Embryonic facial prominence (tissue), 1 donor: ENCODE data around the gene TMEM245.

Source experiments
- DNase-seq: peaks from one replicate; pipeline ENCODE4 v3.0.0-alpha.2; 2016; ENCODE audit errors: extremely low spot score

Gene TMEM245

GRCh38 chr9:109026306-109026705, 93.4 kb downstream of the TMEM245 start:
- no peak for DNase-seq

GRCh38 chr9:109022873-109023272, 96.9 kb downstream of the TMEM245 start:
- no peak for DNase-seq

GRCh38 chr9:109020581-109021511, 98.9 kb downstream of the TMEM245 start:
- DNase-seq, result no peak

GRCh38 chr9:109020113-109020512, 99.6 kb downstream of the TMEM245 start:
- no peak for DNase-seq

- DNase-seq, result no peak
Measured at GRCh38 chr9:109019420-109019819, 100.3 kb downstream of the TMEM245 start.

- no peak for DNase-seq
Measured at GRCh38 chr9:109017493-109017892, 102.3 kb downstream of the TMEM245 start.

GRCh38 chr9:109017061-109017460, 102.7 kb downstream of the TMEM245 start:
- no peak for DNase-seq

GRCh38 chr9:109016132-109016531, 103.6 kb downstream of the TMEM245 start:
- DNase-seq, result no peak

- DNase-seq, result no peak
Measured at GRCh38 chr9:109014608-109015280, 105.0 kb downstream of the TMEM245 start.

GRCh38 chr9:109013679-109014607, 105.8 kb downstream of the TMEM245 start:
- no peak for DNase-seq

GRCh38 chr9:109012876-109013678, 106.7 kb downstream of the TMEM245 start, which contains the start of gene CTNNAL1:
CTNNAL1 (minus strand) TSS chr9:109013499; CDS start chr9:109013442, 57 bp downstream.
- DNase-seq, result peak; percentile 68

- DNase-seq, result peak; percentile 33
Measured at GRCh38 chr9:109012009-109012875, 107.5 kb downstream of the TMEM245 start.

GRCh38 chr9:109011231-109011671, 108.5 kb downstream of the TMEM245 start:
- no peak for DNase-seq

GRCh38 chr9:109010746-109011145, 109.0 kb downstream of the TMEM245 start:
- DNase-seq, result no peak

GRCh38 chr9:109005678-109006077, 114.1 kb downstream of the TMEM245 start:
- no peak for DNase-seq

GRCh38 chr9:109003116-109003515, 116.6 kb downstream of the TMEM245 start:
- DNase-seq, result no peak

- DNase-seq, result no peak
Measured at GRCh38 chr9:109002141-109002540, 117.6 kb downstream of the TMEM245 start.

GRCh38 chr9:109001275-109001676, 118.5 kb downstream of the TMEM245 start:
- DNase-seq, result no peak

- no peak for DNase-seq
Measured at GRCh38 chr9:108997112-108997511, 122.6 kb downstream of the TMEM245 start.

GRCh38 chr9:108996643-108997042, 123.1 kb downstream of the TMEM245 start:
- no peak for DNase-seq
